Gastroesophageal sphincter (tissue), 4 donors: ENCODE results near the gene CCT7. TPM values are rescaled to one million over a fixed set of nuclear protein-coding genes. Genes with fewer than 3 reads are reported as not detected.
A peak's percentile ranks its signal among the peaks of the same experiment; 100 is the strongest.

Experiments used
- ATAC-seq: fragments of 150-250 bp; one replicate; pipeline ENCODE4 v1.9.1; 2016; ENCODE audit warnings: mild to moderate bottlenecking, moderate library complexity
- H3K27ac ChIP-seq, 4 donors: fragments of 200-600 bp; sonication (generic) in 3 of 4; 1 replicate in 3 of 4; 2 replicates in 1 of 4; pipeline ENCODE4 v1.5.1; 2016 to 2019
- H3K27me3 ChIP-seq: fragments of 200-600 bp; sonication (generic); one replicate; pipeline ENCODE4 v1.5.1; 2019
- H3K36me3 ChIP-seq, 2 donors: fragments of 200-600 bp; sonication (generic); one replicate each; pipeline ENCODE4 v1.5.1; 2019; ENCODE audit warnings: control low read depth in 1 of 2
- H3K4me1 ChIP-seq, 3 donors: fragments of 200-600 bp; sonication (generic); 1 replicate in 2 of 3; 2 replicates in 1 of 3; pipeline ENCODE4 v1.5.1; 2016 to 2019; ENCODE audit warnings: control low read depth in 2 of 3
- H3K4me3 ChIP-seq, 2 donors: fragments of 200-600 bp; sonication (generic); one replicate each; pipeline ENCODE4 v1.5.1; 2019; ENCODE audit warnings: mild to moderate bottlenecking in 1 of 2, moderate library complexity in 1 of 2
- H3K9me3 ChIP-seq, 3 donors: fragments of 200-600 bp; sonication (generic); one replicate each; pipeline ENCODE4 v1.5.1; 2017 to 2019; ENCODE audit warnings: control low read depth in 2 of 3
- EP300 ChIP-seq: sonication (generic); formaldehyde crosslinking; IDR thresholded peaks from one replicate; pipeline ENCODE4 v1.6.1; 2017; ENCODE audit warnings: antibody characterized with exemption, mild to moderate bottlenecking
- POLR2A ChIP-seq, 2 donors: fragments of 450-650 bp; IDR thresholded peaks; one replicate each; pipeline ENCODE4 v1.6.1; 2017; ENCODE audit warnings: antibody characterized with exemption in 2 of 2, mild to moderate bottlenecking in 2 of 2, moderate library complexity in 1 of 2
- POLR2AphosphoS5 ChIP-seq: sonication (generic); formaldehyde crosslinking; IDR thresholded peaks from one replicate; pipeline ENCODE4 v1.6.1; 2017; ENCODE audit warnings: antibody characterized with exemption
- WGBS, 2 donors: methylation state at CpG; one replicate each; pipeline ENCODE4 v1.1.5; 2018; ENCODE audit warnings: low coverage in 1 of 2; 5-methylcytosine and 5-hydroxymethylcytosine counted together
- total RNA-seq, 4 donors: library from RNA; depleted of rRNA; stranded (reverse); fragments of >200 nt; gene quantifications; one replicate each; pipeline ENCODE4 v1.1.0, GENCODE V29; 2016
- TF ChIP-seq, protein P1 (sequence below), 4 experiments: fragments of 200-600 bp in 2 of 4; fragments of 450-650 bp in 2 of 4; sonication (generic) in 1 of 4; IDR thresholded peaks; one replicate each; pipeline ENCODE4 v1.5.1; 2017 to 2019; ENCODE audit warnings: antibody characterized with exemption in 4 of 4, mild to moderate bottlenecking in 2 of 4, moderate library complexity in 2 of 4

The CCT7 gene
- total RNA-seq, 4 donors from 2014 or later = 221 to 258 (median 240) TPM

DNA sequence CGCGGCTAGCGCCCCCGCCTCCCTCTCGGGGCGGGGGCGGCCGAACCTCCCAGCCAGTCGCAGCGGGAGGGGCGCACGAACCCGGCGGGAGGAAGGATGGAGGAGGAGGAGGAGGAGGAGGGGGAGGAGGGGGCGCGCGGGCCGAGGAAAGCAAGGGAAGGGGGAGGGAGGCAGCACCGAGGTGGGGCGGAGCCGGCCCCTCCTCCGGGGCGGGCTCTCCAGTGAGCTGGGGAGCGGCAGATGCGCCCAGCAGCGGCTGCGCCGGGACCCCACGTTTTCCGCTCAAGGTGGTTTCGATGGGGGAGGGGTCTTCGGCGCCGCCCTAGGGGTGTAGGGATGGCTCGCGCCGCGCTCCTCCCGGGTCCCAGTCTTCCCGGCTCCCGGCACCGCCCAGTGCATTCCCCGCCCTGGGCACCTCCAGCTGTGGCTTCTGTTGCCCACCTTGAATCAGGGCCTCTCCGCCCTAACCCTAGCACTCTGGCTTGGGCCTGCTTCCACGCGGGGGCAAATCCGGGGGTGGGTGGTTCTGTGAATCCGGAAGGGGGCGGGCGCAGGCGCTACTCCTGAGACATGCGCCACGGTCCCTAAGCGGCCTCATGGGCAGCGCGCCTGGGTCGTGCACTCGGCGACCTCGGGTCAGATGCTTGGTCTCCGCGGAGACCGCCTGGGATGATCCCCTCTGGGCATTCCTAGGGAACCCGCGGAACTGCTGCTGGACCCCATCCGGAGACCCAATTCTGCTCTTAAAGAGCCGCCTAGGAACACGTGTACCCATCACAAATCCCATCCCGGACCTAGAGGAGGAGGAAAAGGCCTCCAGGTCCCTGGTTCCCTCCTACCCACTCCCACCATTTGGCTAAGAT is 50.4 kb downstream of the CCT7 start, which contains the start of gene FBXO41:
Gene FBXO41, minus strand, starts transcription at position 183 of the 863 bp plus-strand sequence. CDS start 14,848 bp downstream, outside the sequence.
- Histone ChIP-seq H3K9me3 (no peaks in the 10 kb centered on the region), H3K27me3 (peaks cover 59% of the 10 kb centered on the region), H3K36me3 (no peaks in the 10 kb centered on the region), H3K27ac (peak within 1 kb of the TSS in 1 of 4 donors; percentile 36), H3K4me1 (peaks cover 0 to 23% (median 9%) of the 10 kb centered on the region in 3 donors), H3K4me3 (peak within 1 kb of the TSS; percentile 53 to 73)
- WGBS, 2 donors = 3% methylated on average over 17 of the region's 69 CpGs; no CpG with 5 or more reads in 1 of the 2 donors
- peak; percentile 67 for ATAC-seq
- TF ChIP-seq POLR2AphosphoS5 = no peak
- no peak for TF ChIP-seq POLR2A (IDR thresholded peaks at IDR 0.05)
- TF ChIP-seq, protein P1, sequence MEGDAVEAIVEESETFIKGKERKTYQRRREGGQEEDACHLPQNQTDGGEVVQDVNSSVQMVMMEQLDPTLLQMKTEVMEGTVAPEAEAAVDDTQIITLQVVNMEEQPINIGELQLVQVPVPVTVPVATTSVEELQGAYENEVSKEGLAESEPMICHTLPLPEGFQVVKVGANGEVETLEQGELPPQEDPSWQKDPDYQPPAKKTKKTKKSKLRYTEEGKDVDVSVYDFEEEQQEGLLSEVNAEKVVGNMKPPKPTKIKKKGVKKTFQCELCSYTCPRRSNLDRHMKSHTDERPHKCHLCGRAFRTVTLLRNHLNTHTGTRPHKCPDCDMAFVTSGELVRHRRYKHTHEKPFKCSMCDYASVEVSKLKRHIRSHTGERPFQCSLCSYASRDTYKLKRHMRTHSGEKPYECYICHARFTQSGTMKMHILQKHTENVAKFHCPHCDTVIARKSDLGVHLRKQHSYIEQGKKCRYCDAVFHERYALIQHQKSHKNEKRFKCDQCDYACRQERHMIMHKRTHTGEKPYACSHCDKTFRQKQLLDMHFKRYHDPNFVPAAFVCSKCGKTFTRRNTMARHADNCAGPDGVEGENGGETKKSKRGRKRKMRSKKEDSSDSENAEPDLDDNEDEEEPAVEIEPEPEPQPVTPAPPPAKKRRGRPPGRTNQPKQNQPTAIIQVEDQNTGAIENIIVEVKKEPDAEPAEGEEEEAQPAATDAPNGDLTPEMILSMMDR (IDR thresholded peaks at IDR 0.05) = no peak
- no peak for TF ChIP-seq EP300

DNA sequence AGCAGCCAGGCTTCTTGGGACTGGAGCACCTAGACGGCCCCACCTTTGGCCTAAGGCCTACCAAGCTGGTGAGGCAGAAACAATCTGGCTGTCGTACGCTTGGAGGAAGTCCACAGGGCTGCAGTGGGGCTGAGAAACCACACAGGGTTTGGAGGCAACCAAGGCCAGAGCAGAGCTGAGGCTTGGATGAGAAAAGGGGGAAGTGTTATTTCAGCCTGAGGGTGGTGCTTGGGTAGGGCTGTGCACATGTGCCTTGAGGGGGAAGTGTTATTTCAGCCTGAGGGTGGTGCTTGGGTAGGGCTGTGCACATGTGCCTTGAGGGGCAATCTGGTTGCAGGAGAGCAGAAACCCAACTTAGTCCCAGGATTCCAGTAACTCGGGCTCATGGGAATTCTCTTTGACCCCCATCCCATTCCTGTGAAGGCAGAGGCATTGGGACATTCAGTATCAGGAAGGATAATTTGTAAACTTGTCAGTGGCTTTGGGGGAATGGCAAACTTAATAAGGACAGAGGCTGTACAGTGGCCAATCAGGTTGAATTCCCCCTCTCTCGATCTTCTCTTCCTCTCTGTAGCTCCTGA is 51.1 kb downstream of the CCT7 start:
- no peaks in the 10 kb centered on the region for H3K36me3 ChIP-seq
- H3K9me3 ChIP-seq = no peaks in the 10 kb centered on the region
- TF ChIP-seq, protein P1 (IDR thresholded peaks at IDR 0.05) = no peak
- TF ChIP-seq POLR2A (IDR thresholded peaks at IDR 0.05) (no peak), EP300 (no peak), POLR2AphosphoS5 (no peak)
- WGBS, 2 donors = 49 to 88% methylated on average over 1 to 2 of the region's 5 CpGs
- H3K27me3 ChIP-seq = peaks cover 67% of the 10 kb centered on the region
- ATAC-seq = peak; percentile 42
- H3K27ac ChIP-seq = no peak overlapping the region
- peak overlapping the region in 1 of 2 donors; percentile 73 for H3K4me3 ChIP-seq
- peaks cover 0 to 23% (median 9%) of the 10 kb centered on the region in 3 donors for H3K4me1 ChIP-seq

GRCh38 chr2:73286134-73286655 is 52.1 kb downstream of the CCT7 start:
- ATAC-seq = no peak
- Histone ChIP-seq H3K27ac (no peak overlapping the region), H3K4me3 (no peak overlapping the region), H3K4me1 (peaks cover 0 to 27% (median 9%) of the 10 kb centered on the region in 3 donors), H3K9me3 (no peaks in the 10 kb centered on the region), H3K36me3 (no peaks in the 10 kb centered on the region), H3K27me3 (peaks cover 76% of the 10 kb centered on the region)
- TF ChIP-seq POLR2AphosphoS5 = no peak
- TF ChIP-seq, protein P1 (IDR thresholded peaks at IDR 0.05) = no peak
- no peak for TF ChIP-seq POLR2A (IDR thresholded peaks at IDR 0.05)
- TF ChIP-seq EP300 = no peak
- 73 to 80% methylated on average over 1 to 3 of the region's 3 CpGs for WGBS, 2 donors

DNA sequence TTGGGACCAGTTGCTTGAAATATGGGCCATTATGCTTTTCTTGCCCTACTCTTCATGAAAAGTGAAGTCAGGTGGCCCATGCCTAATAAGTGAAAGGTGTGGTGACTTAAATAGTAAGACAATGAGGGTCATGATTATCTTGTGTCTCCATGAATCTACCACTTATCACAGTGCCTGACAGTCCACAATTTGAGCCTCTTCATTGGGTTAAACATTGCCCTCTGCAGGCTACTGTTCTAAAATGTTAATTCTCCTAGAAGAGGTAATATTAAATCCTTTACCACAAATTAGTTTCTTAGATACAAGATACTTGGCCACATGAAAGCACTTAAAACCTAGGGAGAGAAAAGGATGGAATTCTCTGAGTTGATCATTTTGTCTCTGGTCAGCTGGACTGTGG is 55.2 kb downstream of the CCT7 start:
- no peaks in the 10 kb centered on the region for H3K9me3 ChIP-seq
- H3K27me3 ChIP-seq = peaks cover 99% of the 10 kb centered on the region
- no peaks in the 10 kb centered on the region for H3K36me3 ChIP-seq
- no peak for ATAC-seq
- H3K27ac ChIP-seq = no peak overlapping the region
- H3K4me1 ChIP-seq = peaks cover 0 to 42% (median 15%) of the 10 kb centered on the region in 3 donors
- H3K4me3 ChIP-seq = no peak overlapping the region
- TF ChIP-seq, protein P1 (IDR thresholded peaks at IDR 0.05) = no peak
- TF ChIP-seq POLR2A (IDR thresholded peaks at IDR 0.05) = no peak
- TF ChIP-seq EP300 = no peak
- no peak for TF ChIP-seq POLR2AphosphoS5
